HG03045 (cell line): ENCODE data around the gene LRRC47.

Experiments
- ATAC-seq: cut with Tn5 transposase; IDR thresholded peaks from one replicate; pipeline ENCODE4 v1.9.1; 2021; ENCODE audit warnings: mild to moderate bottlenecking, moderate library complexity; ENCODE audit not compliant: unreplicated experiment

LRRC47 gene

GRCh38 chr1:3787745-3788605, 8.3 kb downstream of the LRRC47 start:
- ATAC-seq = no peak

- no peak for ATAC-seq
Measured at GRCh38 chr1:3787349-3787715, 9.0 kb downstream of the LRRC47 start.

GRCh38 chr1:3786468-3787348, 9.6 kb downstream of the LRRC47 start:
- ATAC-seq = no peak

- no peak for ATAC-seq
Measured at GRCh38 chr1:3785456-3786157, 10.7 kb downstream of the LRRC47 start.

GRCh38 chr1:3785045-3785444, 11.3 kb downstream of the LRRC47 start:
- ATAC-seq = no peak

- ATAC-seq = no peak
Measured at GRCh38 chr1:3783651-3784474, 12.4 kb downstream of the LRRC47 start.

- no peak for ATAC-seq
Measured at GRCh38 chr1:3780901-3781300, 15.4 kb downstream of the LRRC47 start.

GRCh38 chr1:3779912-3780416, 16.3 kb downstream of the LRRC47 start:
- ATAC-seq = no peak

- no peak for ATAC-seq
Measured at GRCh38 chr1:3779265-3779911, 16.9 kb downstream of the LRRC47 start.

GRCh38 chr1:3778590-3779264, 17.6 kb downstream of the LRRC47 start:
- no peak for ATAC-seq

GRCh38 chr1:3777647-3778589, 18.4 kb downstream of the LRRC47 start:
- no peak for ATAC-seq

- no peak for ATAC-seq
Measured at GRCh38 chr1:3777078-3777547, 19.2 kb downstream of the LRRC47 start.

GRCh38 chr1:3776231-3776961, 19.9 kb downstream of the LRRC47 start:
- no peak for ATAC-seq

GRCh38 chr1:3775490-3776230, 20.6 kb downstream of the LRRC47 start:
- ATAC-seq = no peak

- ATAC-seq = no peak
Measured at GRCh38 chr1:3774946-3775489, 21.3 kb downstream of the LRRC47 start.

- no peak for ATAC-seq
Measured at GRCh38 chr1:3774276-3774945, 21.9 kb downstream of the LRRC47 start.
